ENCODE measurements around the gene PCBP1. TPM values are rescaled to one million over a fixed set of nuclear protein-coding genes. Genes with fewer than 3 reads are reported as not detected.

PCBP1 gene
- polyA plus RNA-seq, 1 of the 3 experiments (the other 2 are of a cell fraction): 94.0 TPM

DNA sequence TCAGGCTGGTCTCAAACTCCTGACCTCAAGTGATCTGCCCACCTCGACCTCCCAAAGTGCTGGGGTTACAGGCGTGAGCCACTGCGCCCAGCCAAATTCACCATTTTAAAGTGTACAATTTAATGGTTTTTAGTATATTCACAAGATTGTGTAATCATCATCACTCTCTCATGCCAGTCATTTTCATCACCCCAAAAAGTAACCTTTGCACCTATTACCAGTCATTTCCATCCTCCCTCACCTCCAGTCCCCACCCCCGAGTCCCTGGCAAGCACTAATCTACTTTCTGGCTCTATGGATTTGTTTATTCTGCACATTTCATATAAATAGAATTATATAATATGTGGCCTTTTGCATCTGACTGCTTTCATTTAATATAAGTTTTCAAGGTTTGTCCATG, 10.8 kb downstream of the PCBP1 start:
- Histone ChIP-seq H3K27ac (ENCODE audit: low read depth in 2 of 2, low read length in 1 of 2) (no peak overlapping the region), H3K9me2 (no peaks in the 10 kb centered on the region), H2AFZ (ENCODE audit: low read depth) (no peak overlapping the region), H3F3A (replicated peaks; ENCODE audit: insufficient read depth) (peaks cover 4% of the 10 kb centered on the region), H3K79me2 (ENCODE audit: insufficient read depth) (no peaks in the 10 kb centered on the region), H3K9ac (no peak overlapping the region), H4K20me1 (ENCODE audit: insufficient read depth) (no peaks in the 10 kb centered on the region), H3K36me3 (replicated peaks in 1 of 2; ENCODE audit: control insufficient read depth in 1 of 2, insufficient read depth in 2 of 2, low read length in 1 of 2) (no peaks in the 10 kb centered on the region), H3K4me3 (ENCODE audit: low read depth in 2 of 2, low read length in 1 of 2) (no peak overlapping the region), H3K27me3 (ENCODE audit: insufficient read depth) (no peaks in the 10 kb centered on the region), H3K9me3 (no peaks in the 10 kb centered on the region), H3K4me2 (no peak overlapping the region), H3K4me1 (ENCODE audit: control insufficient read depth in 1 of 2, insufficient read depth in 2 of 2, low read depth in 1 of 2, low read length in 1 of 2) (no peaks in the 10 kb centered on the region)
- TF ChIP-seq TCF12 (IDR thresholded peaks at IDR 0.05): no peak
- CTCF ChIA-PET: no interaction called here
- POLR2A ChIA-PET: no interaction called here
- WGBS (ENCODE audit: low lambda C conversion rate): 98% methylated on average over 4 of the region's 4 CpGs
- DNase-seq: no peak

DNA sequence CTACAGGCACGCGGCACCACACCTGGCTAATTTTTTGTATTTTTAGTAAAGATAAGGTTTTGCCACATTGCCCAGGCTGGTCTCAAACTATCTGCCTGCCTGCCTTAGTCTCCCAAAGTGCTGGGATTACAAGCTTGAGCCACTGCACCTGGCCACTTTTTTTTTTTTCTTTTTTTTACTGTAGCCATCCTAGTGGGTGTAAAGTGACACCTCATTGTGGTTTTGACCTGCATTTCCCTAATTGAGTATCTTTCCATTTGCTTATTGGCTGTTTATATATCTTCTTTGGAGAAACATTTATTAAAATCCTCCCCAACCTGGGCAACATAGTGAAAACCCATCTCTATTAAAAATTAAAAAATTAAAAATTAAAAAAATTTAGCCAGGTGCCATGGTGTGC, 12.0 kb downstream of the PCBP1 start:
- Histone ChIP-seq H3K79me2 (ENCODE audit: insufficient read depth) (no peaks in the 10 kb centered on the region), H3K4me3 (ENCODE audit: low read depth in 2 of 2, low read length in 1 of 2) (no peak overlapping the region), H2AFZ (ENCODE audit: low read depth) (no peak overlapping the region), H4K20me1 (ENCODE audit: insufficient read depth) (no peaks in the 10 kb centered on the region), H3K9me2 (no peaks in the 10 kb centered on the region), H3K27ac (ENCODE audit: low read depth in 2 of 2, low read length in 1 of 2) (no peak overlapping the region), H3F3A (replicated peaks; ENCODE audit: insufficient read depth) (peaks cover 4% of the 10 kb centered on the region), H3K27me3 (ENCODE audit: insufficient read depth) (no peaks in the 10 kb centered on the region), H3K36me3 (replicated peaks in 1 of 2; ENCODE audit: control insufficient read depth in 1 of 2, insufficient read depth in 2 of 2, low read length in 1 of 2) (no peaks in the 10 kb centered on the region), H3K9ac (no peak overlapping the region), H3K4me1 (ENCODE audit: control insufficient read depth in 1 of 2, insufficient read depth in 2 of 2, low read depth in 1 of 2, low read length in 1 of 2) (no peaks in the 10 kb centered on the region), H3K4me2 (no peak overlapping the region), H3K9me3 (no peaks in the 10 kb centered on the region)
- no peak for DNase-seq
- no peak for TF ChIP-seq TEAD4 (IDR thresholded peaks at IDR 0.05; ENCODE audit: borderline replicate concordance, insufficient read depth)
- no peak for TF ChIP-seq JUND (IDR thresholded peaks at IDR 0.05)
- TF ChIP-seq EZH2phosphoT487 (IDR thresholded peaks at IDR 0.05; ENCODE audit: borderline replicate concordance, low read depth): no peak
- no peak for TF ChIP-seq RCOR1 (IDR thresholded peaks at IDR 0.05; ENCODE audit: low read length)
- no peak for TF ChIP-seq TAF1 (IDR thresholded peaks at IDR 0.05; ENCODE audit: borderline replicate concordance, low read depth, low read length)
- TF ChIP-seq, protein P1, sequence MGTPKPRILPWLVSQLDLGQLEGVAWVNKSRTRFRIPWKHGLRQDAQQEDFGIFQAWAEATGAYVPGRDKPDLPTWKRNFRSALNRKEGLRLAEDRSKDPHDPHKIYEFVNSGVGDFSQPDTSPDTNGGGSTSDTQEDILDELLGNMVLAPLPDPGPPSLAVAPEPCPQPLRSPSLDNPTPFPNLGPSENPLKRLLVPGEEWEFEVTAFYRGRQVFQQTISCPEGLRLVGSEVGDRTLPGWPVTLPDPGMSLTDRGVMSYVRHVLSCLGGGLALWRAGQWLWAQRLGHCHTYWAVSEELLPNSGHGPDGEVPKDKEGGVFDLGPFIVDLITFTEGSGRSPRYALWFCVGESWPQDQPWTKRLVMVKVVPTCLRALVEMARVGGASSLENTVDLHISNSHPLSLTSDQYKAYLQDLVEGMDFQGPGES (IDR thresholded peaks at IDR 0.05; ENCODE audit: low read depth, low read length): no peak
- TF ChIP-seq MXI1 (IDR thresholded peaks at IDR 0.05; ENCODE audit: low read depth, low read length): no peak
- no peak for TF ChIP-seq FOXJ3 (CRISPR knock-in tag; IDR thresholded peaks at IDR 0.05)
- TF ChIP-seq, protein P2, sequence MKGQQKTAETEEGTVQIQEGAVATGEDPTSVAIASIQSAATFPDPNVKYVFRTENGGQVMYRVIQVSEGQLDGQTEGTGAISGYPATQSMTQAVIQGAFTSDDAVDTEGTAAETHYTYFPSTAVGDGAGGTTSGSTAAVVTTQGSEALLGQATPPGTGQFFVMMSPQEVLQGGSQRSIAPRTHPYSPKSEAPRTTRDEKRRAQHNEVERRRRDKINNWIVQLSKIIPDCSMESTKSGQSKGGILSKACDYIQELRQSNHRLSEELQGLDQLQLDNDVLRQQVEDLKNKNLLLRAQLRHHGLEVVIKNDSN (IDR thresholded peaks at IDR 0.05; ENCODE audit: borderline replicate concordance, low read depth): no peak
- TF ChIP-seq, protein P3, sequence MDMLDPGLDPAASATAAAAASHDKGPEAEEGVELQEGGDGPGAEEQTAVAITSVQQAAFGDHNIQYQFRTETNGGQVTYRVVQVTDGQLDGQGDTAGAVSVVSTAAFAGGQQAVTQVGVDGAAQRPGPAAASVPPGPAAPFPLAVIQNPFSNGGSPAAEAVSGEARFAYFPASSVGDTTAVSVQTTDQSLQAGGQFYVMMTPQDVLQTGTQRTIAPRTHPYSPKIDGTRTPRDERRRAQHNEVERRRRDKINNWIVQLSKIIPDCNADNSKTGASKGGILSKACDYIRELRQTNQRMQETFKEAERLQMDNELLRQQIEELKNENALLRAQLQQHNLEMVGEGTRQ (IDR thresholded peaks at IDR 0.05; ENCODE audit: borderline replicate concordance, low read depth, low read length): no peak
- TF ChIP-seq NRF1 (IDR thresholded peaks at IDR 0.05; ENCODE audit: low read depth, low read length): no peak
- no peak for TF ChIP-seq MEF2A (IDR thresholded peaks at IDR 0.05; ENCODE audit: borderline replicate concordance, low read depth)
- TF ChIP-seq FOXM1 (IDR thresholded peaks at IDR 0.05; ENCODE audit: low read depth): no peak
- TF ChIP-seq CHD2 (IDR thresholded peaks at IDR 0.05; ENCODE audit: low read length, partially characterized antibody): no peak
- CTCF ChIA-PET: interaction anchor here (0.6 kb wide), 1 partner anchor 11 kb away, joined by 3 read pairs; no protein-coding TSS in a partner anchor
- WGBS (ENCODE audit: low lambda C conversion rate): 88% methylated on average over 2 of the region's 2 CpGs
- POLR2A ChIA-PET: interaction anchor here (0.7 kb wide), 1 partner anchor 44 kb away, joined by 4 read pairs; no protein-coding TSS in a partner anchor
